HepG2 (cell line): Measurements from ENCODE around the gene SPAAR. TPM values are rescaled to one million over a fixed set of nuclear protein-coding genes. Genes with fewer than 3 reads are reported as not detected.

Experiments
- RELA ChIP-seq: sonication (generic); formaldehyde crosslinking; IDR thresholded peaks from 2 replicates; pipeline ENCODE4 v1.4.0; 2020; ENCODE audit warnings: missing genetic modification reagents
- ZNF160 ChIP-seq: sonication (generic); formaldehyde crosslinking; IDR thresholded peaks from 2 replicates; pipeline ENCODE4 v1.8.0; 2022; ENCODE audit warnings: mild to moderate bottlenecking, inconsistent platforms, missing genetic modification reagents
- ZNF607 ChIP-seq: sonication (generic); formaldehyde crosslinking; IDR thresholded peaks from 2 replicates; pipeline ENCODE4 v1.5.1; 2020; ENCODE audit warnings: missing genetic modification reagents, mild to moderate bottlenecking, borderline replicate concordance
- ZNF776 ChIP-seq: sonication (generic); formaldehyde crosslinking; IDR thresholded peaks from 2 replicates; pipeline ENCODE4 v1.4.0; 2020; ENCODE audit warnings: mild to moderate bottlenecking, missing genetic modification reagents
- polyA plus RNA-seq, 8 experiments: library from polyadenylated mRNA; depleted of rRNA in 3 of 8; stranded (reverse) in 7 of 8; unstranded in 1 of 8; fragments of >200 nt; fragmentation: Illumina TruSeq in 4 of 8; extraction: Trizol in 4 of 8; gene quantifications; 2 replicates each; pipeline versions ENCODE4 v1.2.1 to v1.2.3, GENCODE V29; 2011 to 2016; ENCODE audit warnings: low read depth in 4 of 8, missing spikeins in 1 of 8, mixed read lengths in 1 of 8; ENCODE audit not compliant: insufficient read depth in 1 of 8
- total RNA-seq, 5 experiments: library from RNA; depleted of rRNA; stranded (reverse); fragments of >200 nt; fragmentation: Illumina TruSeq; extraction: Trizol; gene quantifications; 2 replicates each; pipeline ENCODE4 v1.2.3, GENCODE V29; 2016; ENCODE audit warnings: low read depth in 1 of 5
- TF ChIP-seq, protein P1 (sequence below): sonication (generic); formaldehyde crosslinking; IDR thresholded peaks from one replicate; pipeline ENCODE4 v1.5.1; 2020; ENCODE audit warnings: mild to moderate bottlenecking, missing genetic modification reagents; ENCODE audit errors: not compliant biosample characterization
- TF ChIP-seq, protein P2 (sequence below), 2 experiments: sonication (generic) in 1 of 2; formaldehyde crosslinking in 1 of 2; IDR thresholded peaks; 2 replicates each; pipeline versions ENCODE4 v1.6.1 to v1.9.0; 2014 to 2022; ENCODE audit warnings: antibody characterized with exemption in 1 of 2, borderline replicate concordance in 1 of 2, inconsistent platforms in 1 of 2, low read depth in 1 of 2, missing genetic modification reagents in 1 of 2
- TF ChIP-seq, protein P3 (sequence below): sonication (generic); formaldehyde crosslinking; IDR thresholded peaks from 2 replicates; pipeline ENCODE4 v1.5.0; 2020; ENCODE audit warnings: mild to moderate bottlenecking, missing genetic modification reagents, moderate library complexity

The SPAAR gene
- total and polyA plus RNA-seq, 2 of the 13 experiments (the other 11 are each of a cell fraction or from before 2014, with no cell fraction given): 0.07 TPM; not detected in 1

DNA sequence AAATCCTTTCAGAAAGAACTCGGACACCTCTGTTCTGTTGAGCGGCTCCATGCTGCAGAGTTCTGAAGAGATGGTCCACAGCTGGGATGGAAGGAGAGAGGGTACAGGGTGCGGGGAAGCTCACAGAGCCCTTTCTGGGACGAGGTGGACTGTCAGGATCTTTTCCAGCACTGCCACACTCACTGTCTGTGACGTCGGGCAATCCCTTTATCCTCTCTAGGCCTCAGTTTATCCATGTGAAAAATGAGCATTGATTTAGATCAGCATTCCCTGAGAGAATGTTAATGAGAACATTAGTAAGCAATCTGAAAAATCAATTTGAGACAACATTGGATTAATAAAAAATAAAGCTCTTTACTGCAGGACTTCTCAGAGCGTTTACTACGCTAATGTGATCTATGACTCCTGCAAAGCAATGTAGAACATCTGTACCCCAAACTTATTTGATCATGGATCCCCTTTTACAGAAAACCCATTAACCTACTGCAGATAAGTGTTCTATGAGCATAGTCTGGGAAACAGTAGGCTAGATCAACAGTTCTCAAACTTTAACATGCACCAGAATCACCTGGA lies 38.9 kb upstream of the SPAAR start, which contains the start of gene OR13J1 (continued):
- TF ChIP-seq, protein P1, sequence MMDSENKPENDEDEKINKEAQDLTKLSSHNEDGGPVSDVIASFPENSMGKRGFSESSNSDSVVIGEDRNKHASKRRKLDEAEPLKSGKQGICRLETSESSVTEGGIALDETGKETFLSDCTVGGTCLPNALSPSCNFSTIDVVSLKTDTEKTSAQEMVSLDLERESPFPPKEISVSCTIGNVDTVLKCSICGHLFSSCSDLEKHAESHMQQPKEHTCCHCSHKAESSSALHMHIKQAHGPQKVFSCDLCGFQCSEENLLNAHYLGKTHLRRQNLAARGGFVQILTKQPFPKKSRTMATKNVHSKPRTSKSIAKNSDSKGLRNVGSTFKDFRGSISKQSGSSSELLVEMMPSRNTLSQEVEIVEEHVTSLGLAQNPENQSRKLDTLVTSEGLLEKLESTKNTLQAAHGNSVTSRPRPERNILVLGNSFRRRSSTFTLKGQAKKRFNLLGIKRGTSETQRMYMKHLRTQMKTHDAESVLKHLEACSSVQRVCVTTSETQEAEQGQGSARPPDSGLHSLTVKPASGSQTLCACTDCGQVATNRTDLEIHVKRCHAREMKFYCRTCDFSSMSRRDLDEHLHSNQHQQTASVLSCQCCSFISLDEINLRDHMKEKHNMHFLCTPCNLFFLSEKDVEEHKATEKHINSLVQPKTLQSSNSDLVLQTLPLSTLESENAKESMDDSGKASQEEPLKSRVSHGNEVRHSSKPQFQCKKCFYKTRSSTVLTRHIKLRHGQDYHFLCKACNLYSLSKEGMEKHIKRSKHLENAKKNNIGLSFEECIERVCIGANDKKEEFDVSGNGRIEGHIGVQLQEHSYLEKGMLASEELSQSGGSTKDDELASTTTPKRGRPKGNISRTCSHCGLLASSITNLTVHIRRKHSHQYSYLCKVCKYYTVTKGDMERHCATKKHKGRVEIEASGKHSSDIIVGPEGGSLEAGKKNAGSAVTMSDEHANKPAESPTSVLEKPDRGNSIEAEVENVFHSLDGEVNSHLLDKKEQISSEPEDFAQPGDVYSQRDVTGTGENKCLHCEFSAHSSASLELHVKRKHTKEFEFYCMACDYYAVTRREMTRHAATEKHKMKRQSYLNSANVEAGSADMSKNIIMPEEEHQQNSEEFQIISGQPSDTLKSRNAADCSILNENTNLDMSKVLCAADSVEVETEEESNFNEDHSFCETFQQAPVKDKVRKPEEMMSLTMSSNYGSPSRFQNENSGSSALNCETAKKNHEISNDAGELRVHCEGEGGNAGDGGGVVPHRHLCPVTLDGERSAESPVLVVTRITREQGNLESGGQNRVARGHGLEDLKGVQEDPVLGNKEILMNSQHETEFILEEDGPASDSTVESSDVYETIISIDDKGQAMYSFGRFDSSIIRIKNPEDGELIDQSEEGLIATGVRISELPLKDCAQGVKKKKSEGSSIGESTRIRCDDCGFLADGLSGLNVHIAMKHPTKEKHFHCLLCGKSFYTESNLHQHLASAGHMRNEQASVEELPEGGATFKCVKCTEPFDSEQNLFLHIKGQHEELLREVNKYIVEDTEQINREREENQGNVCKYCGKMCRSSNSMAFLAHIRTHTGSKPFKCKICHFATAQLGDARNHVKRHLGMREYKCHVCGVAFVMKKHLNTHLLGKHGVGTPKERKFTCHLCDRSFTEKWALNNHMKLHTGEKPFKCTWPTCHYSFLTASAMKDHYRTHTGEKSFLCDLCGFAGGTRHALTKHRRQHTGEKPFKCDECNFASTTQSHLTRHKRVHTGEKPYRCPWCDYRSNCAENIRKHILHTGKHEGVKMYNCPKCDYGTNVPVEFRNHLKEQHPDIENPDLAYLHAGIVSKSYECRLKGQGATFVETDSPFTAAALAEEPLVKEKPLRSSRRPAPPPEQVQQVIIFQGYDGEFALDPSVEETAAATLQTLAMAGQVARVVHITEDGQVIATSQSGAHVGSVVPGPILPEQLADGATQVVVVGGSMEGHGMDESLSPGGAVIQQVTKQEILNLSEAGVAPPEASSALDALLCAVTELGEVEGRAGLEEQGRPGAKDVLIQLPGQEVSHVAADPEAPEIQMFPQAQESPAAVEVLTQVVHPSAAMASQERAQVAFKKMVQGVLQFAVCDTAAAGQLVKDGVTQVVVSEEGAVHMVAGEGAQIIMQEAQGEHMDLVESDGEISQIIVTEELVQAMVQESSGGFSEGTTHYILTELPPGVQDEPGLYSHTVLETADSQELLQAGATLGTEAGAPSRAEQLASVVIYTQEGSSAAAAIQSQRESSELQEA (CRISPR knock-in tag): no peak
- TF ChIP-seq, protein P2, sequence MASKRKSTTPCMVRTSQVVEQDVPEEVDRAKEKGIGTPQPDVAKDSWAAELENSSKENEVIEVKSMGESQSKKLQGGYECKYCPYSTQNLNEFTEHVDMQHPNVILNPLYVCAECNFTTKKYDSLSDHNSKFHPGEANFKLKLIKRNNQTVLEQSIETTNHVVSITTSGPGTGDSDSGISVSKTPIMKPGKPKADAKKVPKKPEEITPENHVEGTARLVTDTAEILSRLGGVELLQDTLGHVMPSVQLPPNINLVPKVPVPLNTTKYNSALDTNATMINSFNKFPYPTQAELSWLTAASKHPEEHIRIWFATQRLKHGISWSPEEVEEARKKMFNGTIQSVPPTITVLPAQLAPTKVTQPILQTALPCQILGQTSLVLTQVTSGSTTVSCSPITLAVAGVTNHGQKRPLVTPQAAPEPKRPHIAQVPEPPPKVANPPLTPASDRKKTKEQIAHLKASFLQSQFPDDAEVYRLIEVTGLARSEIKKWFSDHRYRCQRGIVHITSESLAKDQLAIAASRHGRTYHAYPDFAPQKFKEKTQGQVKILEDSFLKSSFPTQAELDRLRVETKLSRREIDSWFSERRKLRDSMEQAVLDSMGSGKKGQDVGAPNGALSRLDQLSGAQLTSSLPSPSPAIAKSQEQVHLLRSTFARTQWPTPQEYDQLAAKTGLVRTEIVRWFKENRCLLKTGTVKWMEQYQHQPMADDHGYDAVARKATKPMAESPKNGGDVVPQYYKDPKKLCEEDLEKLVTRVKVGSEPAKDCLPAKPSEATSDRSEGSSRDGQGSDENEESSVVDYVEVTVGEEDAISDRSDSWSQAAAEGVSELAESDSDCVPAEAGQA (IDR thresholded peaks at IDR 0.05; ENCODE audit: low read depth): no peak
- TF ChIP-seq, protein P2 (CRISPR knock-in tag; IDR thresholded peaks at IDR 0.05; ENCODE audit: borderline replicate concordance): no peak
- no peak for TF ChIP-seq RELA
- TF ChIP-seq ZNF776 (CRISPR knock-in tag): no peak
- no peak for TF ChIP-seq ZNF607 (CRISPR knock-in tag)
- TF ChIP-seq, protein P3, sequence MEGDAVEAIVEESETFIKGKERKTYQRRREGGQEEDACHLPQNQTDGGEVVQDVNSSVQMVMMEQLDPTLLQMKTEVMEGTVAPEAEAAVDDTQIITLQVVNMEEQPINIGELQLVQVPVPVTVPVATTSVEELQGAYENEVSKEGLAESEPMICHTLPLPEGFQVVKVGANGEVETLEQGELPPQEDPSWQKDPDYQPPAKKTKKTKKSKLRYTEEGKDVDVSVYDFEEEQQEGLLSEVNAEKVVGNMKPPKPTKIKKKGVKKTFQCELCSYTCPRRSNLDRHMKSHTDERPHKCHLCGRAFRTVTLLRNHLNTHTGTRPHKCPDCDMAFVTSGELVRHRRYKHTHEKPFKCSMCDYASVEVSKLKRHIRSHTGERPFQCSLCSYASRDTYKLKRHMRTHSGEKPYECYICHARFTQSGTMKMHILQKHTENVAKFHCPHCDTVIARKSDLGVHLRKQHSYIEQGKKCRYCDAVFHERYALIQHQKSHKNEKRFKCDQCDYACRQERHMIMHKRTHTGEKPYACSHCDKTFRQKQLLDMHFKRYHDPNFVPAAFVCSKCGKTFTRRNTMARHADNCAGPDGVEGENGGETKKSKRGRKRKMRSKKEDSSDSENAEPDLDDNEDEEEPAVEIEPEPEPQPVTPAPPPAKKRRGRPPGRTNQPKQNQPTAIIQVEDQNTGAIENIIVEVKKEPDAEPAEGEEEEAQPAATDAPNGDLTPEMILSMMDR (CRISPR knock-in tag): no peak
- TF ChIP-seq ZNF160 (CRISPR knock-in tag): no peak
- TF ChIP-seq, all 625 proteins: peak for 0
